GM12873 (cell line): ENCODE results near the gene RABGAP1L.

Experiments used
- TF ChIP-seq, protein P1 (sequence below): IDR thresholded peaks from 2 replicates; pipeline ENCODE4 v1.5.1; 2012; ENCODE audit warnings: low read depth, mild to moderate bottlenecking, moderate library complexity, low read length, control low read depth; ENCODE audit not compliant: insufficient read depth; ENCODE audit errors: missing control alignments

The RABGAP1L gene

GRCh38 chr1:174169342-174169741 is 10.0 kb downstream of the RABGAP1L start:
- TF ChIP-seq, protein P1, sequence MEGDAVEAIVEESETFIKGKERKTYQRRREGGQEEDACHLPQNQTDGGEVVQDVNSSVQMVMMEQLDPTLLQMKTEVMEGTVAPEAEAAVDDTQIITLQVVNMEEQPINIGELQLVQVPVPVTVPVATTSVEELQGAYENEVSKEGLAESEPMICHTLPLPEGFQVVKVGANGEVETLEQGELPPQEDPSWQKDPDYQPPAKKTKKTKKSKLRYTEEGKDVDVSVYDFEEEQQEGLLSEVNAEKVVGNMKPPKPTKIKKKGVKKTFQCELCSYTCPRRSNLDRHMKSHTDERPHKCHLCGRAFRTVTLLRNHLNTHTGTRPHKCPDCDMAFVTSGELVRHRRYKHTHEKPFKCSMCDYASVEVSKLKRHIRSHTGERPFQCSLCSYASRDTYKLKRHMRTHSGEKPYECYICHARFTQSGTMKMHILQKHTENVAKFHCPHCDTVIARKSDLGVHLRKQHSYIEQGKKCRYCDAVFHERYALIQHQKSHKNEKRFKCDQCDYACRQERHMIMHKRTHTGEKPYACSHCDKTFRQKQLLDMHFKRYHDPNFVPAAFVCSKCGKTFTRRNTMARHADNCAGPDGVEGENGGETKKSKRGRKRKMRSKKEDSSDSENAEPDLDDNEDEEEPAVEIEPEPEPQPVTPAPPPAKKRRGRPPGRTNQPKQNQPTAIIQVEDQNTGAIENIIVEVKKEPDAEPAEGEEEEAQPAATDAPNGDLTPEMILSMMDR, result no peak

GRCh38 chr1:174171073-174171472 is 11.8 kb downstream of the RABGAP1L start:
- TF ChIP-seq, protein P1, result no peak

- TF ChIP-seq, protein P1, result no peak
These were observed 15.4 kb downstream of the RABGAP1L start for GRCh38 chr1:174174461-174175329.

DNA sequence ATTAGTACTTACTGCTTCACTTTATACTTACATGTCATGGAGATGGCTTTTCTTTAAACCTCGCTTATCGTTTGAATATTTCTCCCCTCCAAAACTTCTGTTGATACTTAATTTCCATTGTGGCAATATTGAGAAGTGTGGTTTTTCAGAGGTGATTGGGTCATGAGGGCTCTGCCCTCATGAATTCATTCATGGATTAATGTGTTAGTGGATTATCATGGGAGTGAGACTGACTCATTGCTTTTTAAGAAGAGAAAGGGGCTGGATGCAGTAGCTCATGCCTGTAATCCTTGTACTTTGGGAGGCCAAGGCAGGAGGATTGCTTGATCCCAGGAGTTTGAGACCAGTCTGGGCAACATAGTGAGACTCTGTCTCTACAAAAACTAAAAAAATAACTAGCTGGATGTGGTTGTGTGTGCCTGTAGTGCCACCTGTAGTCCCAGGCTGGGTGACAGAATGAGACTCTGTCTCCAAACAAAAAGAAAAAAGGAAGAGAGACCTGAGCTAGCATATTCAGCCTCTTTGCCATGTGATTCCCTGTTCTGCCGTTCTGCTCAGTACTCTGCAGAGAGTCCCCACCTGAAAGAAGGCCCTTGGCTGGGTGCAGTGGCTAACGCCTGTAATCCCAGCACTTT is 30.2 kb downstream of the RABGAP1L start:
- TF ChIP-seq, protein P1, result peak; percentile 32

GRCh38 chr1:174190691-174191199 is 31.4 kb downstream of the RABGAP1L start:
- TF ChIP-seq, protein P1, result no peak

DNA sequence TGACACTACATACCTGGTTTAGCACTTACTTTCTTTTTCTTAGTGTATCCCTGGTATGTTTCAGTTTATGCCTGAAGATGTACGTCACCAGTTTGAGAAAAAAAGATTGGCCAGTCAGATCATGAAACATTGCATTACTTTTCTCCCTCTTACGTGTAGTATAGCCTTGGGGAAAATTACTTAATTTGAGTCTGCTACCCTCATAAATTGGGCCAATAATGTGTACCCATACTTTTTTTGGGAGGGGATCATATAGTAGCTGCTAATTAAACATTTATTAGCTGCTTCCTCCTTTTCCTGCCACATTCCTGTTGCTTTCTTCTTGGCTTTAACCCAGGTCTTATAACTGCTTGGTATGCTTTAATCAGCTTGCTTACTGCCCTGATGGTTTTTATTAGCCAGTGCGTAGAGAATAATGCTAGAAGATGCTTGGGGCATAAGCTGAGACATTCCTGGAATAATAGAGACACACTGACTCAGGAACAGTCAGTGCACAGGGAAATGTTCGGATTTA is 32.1 kb downstream of the RABGAP1L start:
- TF ChIP-seq, protein P1, result no peak

- TF ChIP-seq, protein P1, result no peak
These were observed 35.1 kb downstream of the RABGAP1L start for GRCh38 chr1:174194461-174194860.
